DOHH2 (cell line): ENCODE data around the gene CCR4.

ENCODE experiments used
- H3F3A ChIP-seq: fragments of 200-600 bp; sonication (generic), shearing (Covaris generic); 2 replicates; pipeline ENCODE4 v1.6.0; 2016; ENCODE audit warnings: antibody characterized with exemption, mild to moderate bottlenecking; ENCODE audit not compliant: control insufficient read depth, insufficient read depth
- H3K27ac ChIP-seq: fragments of 200-600 bp; sonication (generic); 2 replicates; pipeline ENCODE4 v1.5.1; 2014; ENCODE audit warnings: low read depth, mild to moderate bottlenecking, low read length, moderate library complexity
- H3K27me3 ChIP-seq: fragments of 200-600 bp; sonication (generic); 2 replicates; pipeline ENCODE4 v1.6.1; 2014; ENCODE audit warnings: mild to moderate bottlenecking, low read length, mixed read lengths; ENCODE audit not compliant: control insufficient read depth
- H3K36me3 ChIP-seq: fragments of 200-600 bp; sonication (generic); 2 replicates; pipeline ENCODE4 v1.6.1; 2014; ENCODE audit warnings: mild to moderate bottlenecking, low read length, moderate library complexity, mixed read lengths; ENCODE audit not compliant: control insufficient read depth
- H3K4me1 ChIP-seq: fragments of 200-600 bp; sonication (generic); 2 replicates; pipeline ENCODE4 v1.6.1; 2014; ENCODE audit warnings: mild to moderate bottlenecking, low read length, mixed read lengths; ENCODE audit not compliant: control insufficient read depth
- H3K4me2 ChIP-seq: fragments of 200-600 bp; sonication (generic); 2 replicates; pipeline ENCODE4 v1.6.0; 2014; ENCODE audit warnings: mild to moderate bottlenecking, low read length, moderate library complexity
- H3K4me3 ChIP-seq: fragments of 200-600 bp; sonication (generic); 2 replicates; pipeline ENCODE4 v1.5.1; 2014; ENCODE audit warnings: mild to moderate bottlenecking, low read length, mixed read lengths
- H3K79me2 ChIP-seq: fragments of 200-600 bp; sonication (generic); 2 replicates; pipeline ENCODE4 v1.6.1; 2014; ENCODE audit warnings: mild to moderate bottlenecking, low read length, mixed read lengths; ENCODE audit not compliant: control insufficient read depth
- H3K9me2 ChIP-seq: fragments of 200-600 bp; sonication (generic); replicated peaks from 2 replicates; pipeline ENCODE4 v1.6.1; 2014; ENCODE audit warnings: mild to moderate bottlenecking, low read length, mixed read lengths; ENCODE audit not compliant: control insufficient read depth
- H3K9me3 ChIP-seq: fragments of 200-600 bp; sonication (generic); 2 replicates; pipeline ENCODE4 v1.6.1; 2014; ENCODE audit warnings: antibody characterized with exemption, low read length, mixed read lengths; ENCODE audit not compliant: control insufficient read depth, insufficient read depth
- H4K20me1 ChIP-seq: fragments of 200-600 bp; sonication (generic); 2 replicates; pipeline ENCODE4 v1.6.0; 2014; ENCODE audit warnings: low read depth, mild to moderate bottlenecking, antibody characterized with exemption, low read length, moderate library complexity; ENCODE audit not compliant: control insufficient read depth, insufficient read depth
- EZH2phosphoT487 ChIP-seq: fragments of 200-600 bp; sonication (generic); IDR thresholded peaks from 2 replicates; pipeline ENCODE4 v1.6.1; 2017; ENCODE audit warnings: borderline replicate concordance, mild to moderate bottlenecking, antibody characterized with exemption, low read length, moderate library complexity, mixed read lengths
- TF ChIP-seq, protein P1 (sequence below): fragments of 200-600 bp; sonication (generic); IDR thresholded peaks from one replicate; pipeline ENCODE4 v1.5.1; 2014; ENCODE audit warnings: antibody characterized with exemption, mild to moderate bottlenecking, low read depth, low read length; ENCODE audit not compliant: poor library complexity, severe bottlenecking

Gene CCR4

DNA sequence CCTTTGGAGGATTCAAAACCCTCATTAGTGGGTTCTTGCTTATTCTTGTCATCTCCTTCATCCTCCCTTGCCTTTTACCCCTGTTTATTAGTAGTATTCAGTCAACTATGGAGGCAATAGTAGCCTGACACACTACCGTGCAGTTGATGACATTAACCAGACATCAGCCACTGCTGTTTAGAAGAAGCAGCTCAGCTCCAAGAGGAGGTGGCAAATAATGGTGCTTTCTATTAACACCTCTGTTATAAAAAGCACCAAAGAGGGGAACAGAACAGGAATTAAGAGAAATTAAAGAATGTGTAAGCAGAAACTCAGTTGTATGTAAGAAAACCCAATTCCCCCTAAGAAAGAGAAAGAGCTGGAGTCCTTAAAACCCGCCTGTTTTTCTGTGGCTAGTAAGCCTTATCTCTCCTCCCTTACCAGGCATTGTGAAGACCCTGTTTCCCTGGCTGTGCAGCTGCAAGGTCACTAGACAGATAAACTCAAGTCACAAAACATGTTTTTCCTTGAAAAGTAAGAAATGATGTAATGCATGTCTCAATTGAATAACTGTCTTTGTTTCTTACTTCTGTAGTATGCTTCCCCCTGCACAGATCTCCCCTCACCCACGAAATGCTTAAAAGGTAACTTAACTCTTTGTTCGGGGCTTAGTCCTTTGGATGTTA, 21.2 kb downstream of the CCR4 start:
- no peak overlapping the region for H3K4me3 ChIP-seq
- H3K9me2 ChIP-seq, result no peaks in the 10 kb centered on the region
- no peak for TF ChIP-seq EZH2phosphoT487
- TF ChIP-seq, protein P1, sequence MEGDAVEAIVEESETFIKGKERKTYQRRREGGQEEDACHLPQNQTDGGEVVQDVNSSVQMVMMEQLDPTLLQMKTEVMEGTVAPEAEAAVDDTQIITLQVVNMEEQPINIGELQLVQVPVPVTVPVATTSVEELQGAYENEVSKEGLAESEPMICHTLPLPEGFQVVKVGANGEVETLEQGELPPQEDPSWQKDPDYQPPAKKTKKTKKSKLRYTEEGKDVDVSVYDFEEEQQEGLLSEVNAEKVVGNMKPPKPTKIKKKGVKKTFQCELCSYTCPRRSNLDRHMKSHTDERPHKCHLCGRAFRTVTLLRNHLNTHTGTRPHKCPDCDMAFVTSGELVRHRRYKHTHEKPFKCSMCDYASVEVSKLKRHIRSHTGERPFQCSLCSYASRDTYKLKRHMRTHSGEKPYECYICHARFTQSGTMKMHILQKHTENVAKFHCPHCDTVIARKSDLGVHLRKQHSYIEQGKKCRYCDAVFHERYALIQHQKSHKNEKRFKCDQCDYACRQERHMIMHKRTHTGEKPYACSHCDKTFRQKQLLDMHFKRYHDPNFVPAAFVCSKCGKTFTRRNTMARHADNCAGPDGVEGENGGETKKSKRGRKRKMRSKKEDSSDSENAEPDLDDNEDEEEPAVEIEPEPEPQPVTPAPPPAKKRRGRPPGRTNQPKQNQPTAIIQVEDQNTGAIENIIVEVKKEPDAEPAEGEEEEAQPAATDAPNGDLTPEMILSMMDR, result no peak
- no peak overlapping the region for H3K4me2 ChIP-seq
- no peaks in the 10 kb centered on the region; the same call in 1 of the 2 replicates for H3K27me3 ChIP-seq
- H3K4me1 ChIP-seq, result no peaks in the 10 kb centered on the region
- H3K27ac ChIP-seq, result no peak overlapping the region
- no peaks in the 10 kb centered on the region for H3F3A ChIP-seq
- H4K20me1 ChIP-seq, result no peaks in the 10 kb centered on the region
- no peaks in the 10 kb centered on the region for H3K36me3 ChIP-seq
- H3K9me3 ChIP-seq, result no peaks in the 10 kb centered on the region
- H3K79me2 ChIP-seq, result no peaks in the 10 kb centered on the region

DNA sequence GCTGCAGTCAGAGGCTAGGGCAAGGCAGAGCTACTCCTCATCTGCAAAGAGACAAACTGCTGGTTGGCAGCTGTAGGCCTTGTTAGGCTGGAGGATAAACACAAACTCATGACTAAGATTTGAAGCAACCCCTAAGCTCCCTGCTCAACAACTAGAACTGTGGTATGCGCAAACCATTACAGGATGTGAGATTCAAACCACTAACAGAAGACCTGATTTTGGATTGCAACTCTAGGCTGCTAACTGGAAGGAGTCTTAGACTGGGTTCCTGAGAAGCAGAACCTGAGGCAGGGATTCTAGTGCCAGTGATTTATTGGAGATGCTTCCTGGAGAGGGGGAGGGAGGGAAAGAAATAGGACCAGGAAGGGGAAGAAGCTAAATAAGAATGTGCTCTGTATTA, 22.5 kb downstream of the CCR4 start:
- Histone ChIP-seq H3K4me3 (no peak overlapping the region), H3K4me2 (no peak overlapping the region), H3K9me3 (no peaks in the 10 kb centered on the region), H3K27me3 (no peaks in the 10 kb centered on the region; the same call in 1 of the 2 replicates), H3K36me3 (no peaks in the 10 kb centered on the region), H4K20me1 (no peaks in the 10 kb centered on the region), H3K27ac (no peak overlapping the region), H3F3A (no peaks in the 10 kb centered on the region), H3K9me2 (no peaks in the 10 kb centered on the region), H3K4me1 (no peaks in the 10 kb centered on the region), H3K79me2 (no peaks in the 10 kb centered on the region)
- no peak for TF ChIP-seq EZH2phosphoT487
- TF ChIP-seq, protein P1, result no peak

DNA sequence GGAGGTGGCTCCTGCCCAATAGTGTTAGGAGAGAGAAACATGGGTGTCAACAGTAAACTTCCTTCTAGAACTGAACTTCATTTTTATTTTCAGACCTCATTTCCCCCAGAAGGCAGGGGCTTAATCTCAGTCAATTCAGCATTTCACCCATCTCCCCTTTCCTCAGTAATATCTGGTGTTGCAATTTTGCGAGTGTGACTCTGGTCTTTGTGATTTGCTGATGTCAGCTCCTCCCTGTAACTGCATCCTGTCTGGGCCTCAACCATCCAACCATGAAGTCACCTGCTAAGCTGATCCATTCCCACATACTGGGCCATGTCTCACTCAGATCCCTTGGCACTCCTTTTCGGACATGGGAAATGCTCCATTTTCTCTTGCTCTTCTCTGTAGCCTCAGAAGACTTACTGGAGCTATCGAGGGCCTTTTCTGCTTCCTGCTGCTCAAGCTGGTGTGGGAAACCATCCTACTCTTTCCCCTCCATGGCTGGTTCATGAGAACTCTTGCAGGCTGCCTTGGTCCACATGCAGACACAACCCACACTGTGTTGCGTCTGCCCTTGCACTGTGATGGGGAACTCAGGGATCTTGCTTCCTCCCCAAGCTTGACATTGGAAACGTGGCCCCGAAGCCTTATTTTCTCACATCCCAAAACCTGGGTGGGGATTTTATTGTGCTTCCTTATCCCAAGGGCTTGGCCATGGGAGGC, 24.6 kb downstream of the CCR4 start:
- Histone ChIP-seq H3K9me3 (no peaks in the 10 kb centered on the region), H3K4me1 (no peaks in the 10 kb centered on the region), H3F3A (no peaks in the 10 kb centered on the region), H3K4me3 (no peak overlapping the region), H3K79me2 (no peaks in the 10 kb centered on the region), H4K20me1 (no peaks in the 10 kb centered on the region), H3K36me3 (no peaks in the 10 kb centered on the region), H3K27me3 (no peaks in the 10 kb centered on the region; the same call in 1 of the 2 replicates), H3K27ac (no peak overlapping the region), H3K4me2 (no peak overlapping the region), H3K9me2 (no peaks in the 10 kb centered on the region)
- TF ChIP-seq EZH2phosphoT487, result no peak
- TF ChIP-seq, protein P1, result no peak
